Stimulated activated CD4-positive, alpha-beta T cell treated with anti-CD3 and anti-CD28 coated beads, Interleukin-4, amount 100 ng/mL, for 24 hours (primary cell): Measurements from ENCODE around the gene ARID2.

ENCODE experiments used
- DNase-seq: peaks from one replicate; pipeline ENCODE4 v3.0.0-alpha.2; 2020

ARID2 gene

GRCh38 chr12:45729233-45730083 lies at the start of gene ARID2:
Gene ARID2, plus strand, starts transcription at chr12:45729706. Its CDS starts 131 bp downstream, at chr12:45729837.
- DNase-seq, result peak; percentile 66

- DNase-seq, result no peak
These were observed 49.1 kb upstream of the ARID2 start for GRCh38 chr12:45680362-45680761.

- no peak for DNase-seq
These were observed 48.0 kb upstream of the ARID2 start for GRCh38 chr12:45681465-45681864.

- DNase-seq, result no peak
These were observed 43.8 kb upstream of the ARID2 start for GRCh38 chr12:45685680-45686079.

GRCh38 chr12:45687081-45688015 lies 42.2 kb upstream of the ARID2 start:
- no peak for DNase-seq

GRCh38 chr12:45688183-45688582 lies 41.3 kb upstream of the ARID2 start:
- no peak for DNase-seq

GRCh38 chr12:45695035-45695434 lies 34.5 kb upstream of the ARID2 start:
- no peak for DNase-seq

GRCh38 chr12:45695606-45696005 lies 33.9 kb upstream of the ARID2 start:
- DNase-seq, result no peak

- no peak for DNase-seq
These were observed 33.5 kb upstream of the ARID2 start for GRCh38 chr12:45696049-45696448.

- DNase-seq, result no peak
These were observed 32.1 kb upstream of the ARID2 start for GRCh38 chr12:45697371-45697770.

GRCh38 chr12:45701296-45701695 lies 28.2 kb upstream of the ARID2 start:
- DNase-seq, result no peak

GRCh38 chr12:45703942-45704341 lies 25.6 kb upstream of the ARID2 start:
- DNase-seq, result no peak

GRCh38 chr12:45704968-45705367 lies 24.5 kb upstream of the ARID2 start:
- DNase-seq, result no peak

GRCh38 chr12:45705404-45705803 lies 24.1 kb upstream of the ARID2 start:
- no peak for DNase-seq

GRCh38 chr12:45707241-45707857 lies 22.2 kb upstream of the ARID2 start:
- DNase-seq, result no peak

- no peak for DNase-seq
These were observed 21.1 kb upstream of the ARID2 start for GRCh38 chr12:45708363-45708762.

GRCh38 chr12:45708901-45709300 lies 20.6 kb upstream of the ARID2 start:
- DNase-seq, result no peak

GRCh38 chr12:45712319-45712718 lies 17.2 kb upstream of the ARID2 start:
- no peak for DNase-seq

- no peak for DNase-seq
These were observed 16.4 kb upstream of the ARID2 start for GRCh38 chr12:45713078-45713477.

GRCh38 chr12:45718306-45718705 lies 11.2 kb upstream of the ARID2 start:
- no peak for DNase-seq

- no peak for DNase-seq
These were observed 9.4 kb upstream of the ARID2 start for GRCh38 chr12:45720069-45720468.

- DNase-seq, result no peak
These were observed 8.1 kb upstream of the ARID2 start for GRCh38 chr12:45721369-45721768.

- no peak for DNase-seq
These were observed 7.6 kb upstream of the ARID2 start for GRCh38 chr12:45721954-45722353.
